Heart right ventricle (tissue), 16 donors: ENCODE results near the gene CARD18. TPM values are rescaled to one million over a fixed set of nuclear protein-coding genes. Genes with fewer than 3 reads are reported as not detected.

Source experiments
- ATAC-seq, 8 donors: fragments of 200-7000 bp; cut with Tn5 transposase; one replicate each; pipeline ENCODE4 v1.9.1; 2020; ENCODE audit warnings: mild to moderate bottlenecking in 8 of 8, moderate library complexity in 8 of 8, moderate number of reproducible peaks in 1 of 8
- DNase-seq, 2 donors: peaks; one replicate each; pipeline ENCODE4 v3.0.0-alpha.2; 2020
- H3K27ac ChIP-seq, 10 donors: fragments of 200-600 bp; sonication (generic) in 2 of 10; one replicate each; pipeline versions ENCODE4 v1.5.0 to v1.8.0; 2020 to 2022; ENCODE audit warnings: mild to moderate bottlenecking in 3 of 10
- H3K27me3 ChIP-seq, 7 donors: fragments of 200-600 bp; one replicate each; pipeline ENCODE4 v1.8.0; 2021 to 2022; ENCODE audit warnings: mild to moderate bottlenecking in 2 of 7
- H3K36me3 ChIP-seq, 9 donors: fragments of 200-600 bp; sonication (generic) in 1 of 9; one replicate each; pipeline versions ENCODE4 v1.5.0 to v1.8.0; 2020 to 2022; ENCODE audit warnings: mild to moderate bottlenecking in 2 of 9
- H3K4me1 ChIP-seq, 9 donors: fragments of 200-600 bp; sonication (generic) in 1 of 9; one replicate each; pipeline versions ENCODE4 v1.5.0 to v1.8.0; 2020 to 2022; ENCODE audit warnings: mild to moderate bottlenecking in 4 of 9
- H3K4me3 ChIP-seq, 10 donors: fragments of 200-600 bp; sonication (generic) in 2 of 10; one replicate each; pipeline versions ENCODE4 v1.5.0 to v1.8.0; 2020 to 2022; ENCODE audit warnings: mild to moderate bottlenecking in 7 of 10, moderate library complexity in 2 of 10
- H3K9me3 ChIP-seq, 11 donors: fragments of 200-600 bp in 10 of 11; sonication (generic) in 2 of 11; one replicate each; pipeline versions ENCODE4 v1.5.0 to v1.8.0; 2013 to 2022; ENCODE audit warnings: mild to moderate bottlenecking in 2 of 11, control low read depth in 1 of 11, moderate library complexity in 1 of 11
- WGBS, 2 donors: extraction: QIAGEN DNeasy Blood & Tissue Kit; methylation state at CpG; one replicate each; pipeline ENCODE4 v1.1.7; 2013; ENCODE audit warnings: inconsistent platforms in 1 of 2; 5-methylcytosine and 5-hydroxymethylcytosine counted together
- intact Hi-C, 10 donors: fragments of 100-400 bp; cut with DNase I; formaldehyde crosslinking; loops; one replicate each; pipeline versions ENCODE4 v1.11.1 to v1.14.2; 2022
- polyA plus RNA-seq, 2 donors: library from polyadenylated mRNA; stranded (reverse); fragments of 200-250 nt; gene quantifications; one replicate each; pipeline ENCODE4 v1.2.3, GENCODE V29; 2013
- total RNA-seq, 10 donors: library from RNA; stranded (reverse); fragmentation: NEBNext Ultra II Directional in 3 of 10; extraction: Animal tissue kit (Norgen Biotek cat#: 25700) in 3 of 10; gene quantifications; one replicate each; pipeline versions ENCODE4 v1.2.1 to v1.2.4, GENCODE V29; 2021 to 2023
- TF ChIP-seq, protein P1 (sequence below), 9 donors: fragments of 200-600 bp; sonication (generic) in 2 of 9; IDR thresholded peaks; one replicate each; pipeline versions ENCODE4 v1.5.0 to v1.8.0; 2021 to 2022; ENCODE audit warnings: antibody characterized with exemption in 9 of 9, mild to moderate bottlenecking in 5 of 9, moderate library complexity in 1 of 9
- donor health status: Arrhythmogenic right ventricular cardiomyopathy.
- donor health status: ischemic (EF 13 %, LVEDD 7.1; RV severe dilation, severe dysfunction).
- donor health status: healthy with polysubstance abuse.
- donor health status: DM: no; HTN: yes; CAD: no.
- donor health status: DM: no; HTN: no; CAD: no.
- donor health status: ischemic (EF 25% LVEDD 6.9; RV normal size, moderate dysfunction).
- donor health status: ischemic (EF 25% LVEDD 5.7; RV mildly dilated, moderate dysfunction).
- donor health status: healthy.
- donor health status: DM: yes; HTN: yes; CAD: no.
- donor health status: Ischemic cardiomyopathy.
- donor health status: ischemic (EF 35%, LVEDD 5.7; RV mildly dilated, moderate dysfunction).
- donor health status: nonischemic (EF 11% LVEDD 7.7; RV severe dilation, severe dysfunction).
- donor health status: DM: yes; HTN: yes; CAD: no.
- donor health status: PGD.
- donor health status: ischemic (EF 29% LVEDD 5.4; RV normal size, mild dysfunction).
- donor health status: nonischemic (EF 23%, LVEDD 6.1; RV moderate dilation, normal function).

CARD18 gene
- total and polyA plus RNA-seq, 12 donors = 0.07 to 2.3 (median 0.67) TPM; not detected in 9

DNA sequence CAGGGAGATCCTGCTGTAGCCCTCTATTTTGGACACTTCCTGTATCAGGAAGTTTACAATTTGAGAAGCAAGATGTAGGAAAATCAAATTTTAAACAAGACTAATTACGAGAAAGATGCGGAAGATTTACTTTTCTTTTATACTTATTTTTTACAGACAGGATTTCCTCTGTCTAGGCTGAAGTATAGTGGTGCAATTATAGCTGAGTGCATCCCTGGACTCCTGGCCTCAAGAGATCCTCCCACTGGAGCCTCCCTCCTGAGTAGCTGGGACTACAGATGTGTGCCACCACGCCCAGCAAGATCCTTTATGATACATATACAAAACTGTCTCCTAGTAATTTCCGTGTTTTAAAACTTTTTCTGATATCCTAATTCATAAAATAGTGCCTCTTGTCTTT is 17.2 kb upstream of the CARD18 start:
- DNase-seq (no peak), ATAC-seq (peak in 1 of 8 donors; percentile 61)
- Histone ChIP-seq H3K4me1 (peaks cover 0 to 15% (median 0%) of the 10 kb centered on the region in 9 donors), H3K9me3 (no peaks in the 10 kb centered on the region), H3K36me3 (no peaks in the 10 kb centered on the region), H3K27ac (peak overlapping the region in 1 of 10 donors; percentile 47), H3K27me3 (no peaks in the 10 kb centered on the region), H3K4me3 (no peak overlapping the region)
- TF ChIP-seq, protein P1, sequence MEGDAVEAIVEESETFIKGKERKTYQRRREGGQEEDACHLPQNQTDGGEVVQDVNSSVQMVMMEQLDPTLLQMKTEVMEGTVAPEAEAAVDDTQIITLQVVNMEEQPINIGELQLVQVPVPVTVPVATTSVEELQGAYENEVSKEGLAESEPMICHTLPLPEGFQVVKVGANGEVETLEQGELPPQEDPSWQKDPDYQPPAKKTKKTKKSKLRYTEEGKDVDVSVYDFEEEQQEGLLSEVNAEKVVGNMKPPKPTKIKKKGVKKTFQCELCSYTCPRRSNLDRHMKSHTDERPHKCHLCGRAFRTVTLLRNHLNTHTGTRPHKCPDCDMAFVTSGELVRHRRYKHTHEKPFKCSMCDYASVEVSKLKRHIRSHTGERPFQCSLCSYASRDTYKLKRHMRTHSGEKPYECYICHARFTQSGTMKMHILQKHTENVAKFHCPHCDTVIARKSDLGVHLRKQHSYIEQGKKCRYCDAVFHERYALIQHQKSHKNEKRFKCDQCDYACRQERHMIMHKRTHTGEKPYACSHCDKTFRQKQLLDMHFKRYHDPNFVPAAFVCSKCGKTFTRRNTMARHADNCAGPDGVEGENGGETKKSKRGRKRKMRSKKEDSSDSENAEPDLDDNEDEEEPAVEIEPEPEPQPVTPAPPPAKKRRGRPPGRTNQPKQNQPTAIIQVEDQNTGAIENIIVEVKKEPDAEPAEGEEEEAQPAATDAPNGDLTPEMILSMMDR (IDR thresholded peaks at IDR 0.05) = no peak
- WGBS, 2 donors = 68 to 78% methylated on average over 4 of the region's 4 CpGs
- intact Hi-C loops = no loop called here

DNA sequence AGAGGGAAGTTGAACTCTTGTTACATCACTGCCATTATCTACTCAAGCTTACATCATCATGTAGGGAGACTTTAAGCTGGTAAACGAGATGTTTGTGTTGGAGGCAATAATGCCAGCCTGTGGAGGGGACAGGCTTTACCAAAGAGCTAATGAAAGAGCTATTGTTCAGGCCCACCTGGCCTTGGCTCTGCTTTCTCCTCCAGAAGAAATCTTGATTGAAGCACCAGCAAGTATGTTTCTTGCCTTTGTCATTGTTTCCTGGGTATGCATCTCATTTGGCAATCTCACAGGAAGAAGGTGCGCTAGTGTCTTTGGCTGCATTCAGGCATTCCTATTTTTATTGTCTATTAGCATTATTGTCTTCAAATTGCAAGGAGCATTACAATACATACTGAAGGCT is 16.7 kb upstream of the CARD18 start:
- WGBS, 2 donors = 54 to 70% methylated on average over 2 of the region's 2 CpGs
- TF ChIP-seq, protein P1 (IDR thresholded peaks at IDR 0.05) = no peak
- peak in 3 of 8 donors; percentile 31 to 42 (median 35) for ATAC-seq
- peaks cover 0 to 15% (median 0%) of the 10 kb centered on the region in 9 donors for H3K4me1 ChIP-seq
- H3K9me3 ChIP-seq = no peaks in the 10 kb centered on the region
- no peaks in the 10 kb centered on the region for H3K27me3 ChIP-seq
- peak overlapping the region in 2 of 10 donors; percentile 17 to 47 for H3K27ac ChIP-seq
- intact Hi-C loops = no loop called here
- no peaks in the 10 kb centered on the region for H3K36me3 ChIP-seq
- no peak for DNase-seq
- H3K4me3 ChIP-seq = no peak overlapping the region

DNA sequence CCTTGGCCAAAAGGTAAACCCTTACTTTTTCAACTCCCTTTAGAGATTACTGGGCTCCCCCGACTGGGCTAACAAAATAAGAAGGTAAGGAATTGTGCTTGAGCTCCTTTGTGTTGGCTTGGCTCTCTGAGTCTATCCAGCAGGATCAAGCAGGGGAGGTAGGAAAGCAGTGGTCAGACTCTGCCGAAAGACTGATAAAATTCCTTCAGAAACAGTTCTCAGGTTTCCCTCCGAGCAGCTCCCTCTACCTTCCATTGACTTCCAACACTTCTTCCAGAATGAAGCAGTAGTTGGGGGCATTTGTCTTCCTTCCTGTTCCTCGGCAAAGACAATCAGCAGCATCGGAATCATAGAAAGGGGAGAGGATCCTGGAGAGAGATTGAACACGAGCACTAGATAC is 16.1 kb upstream of the CARD18 start:
- no peaks in the 10 kb centered on the region for H3K27me3 ChIP-seq
- H3K4me1 ChIP-seq = peaks cover 0 to 15% (median 0%) of the 10 kb centered on the region in 9 donors
- whole genome bisulfite sequencing, 2 donors = 67 to 71% methylated on average over 6 of the region's 6 CpGs
- ATAC-seq (no peak), DNase-seq (no peak)
- no peaks in the 10 kb centered on the region for H3K9me3 ChIP-seq
- no peak overlapping the region for H3K4me3 ChIP-seq
- intact Hi-C loops = no loop called here
- no peaks in the 10 kb centered on the region for H3K36me3 ChIP-seq
- TF ChIP-seq, protein P1 (IDR thresholded peaks at IDR 0.05) = no peak
- H3K27ac ChIP-seq = peak overlapping the region in 2 of 10 donors; percentile 17 to 47

DNA sequence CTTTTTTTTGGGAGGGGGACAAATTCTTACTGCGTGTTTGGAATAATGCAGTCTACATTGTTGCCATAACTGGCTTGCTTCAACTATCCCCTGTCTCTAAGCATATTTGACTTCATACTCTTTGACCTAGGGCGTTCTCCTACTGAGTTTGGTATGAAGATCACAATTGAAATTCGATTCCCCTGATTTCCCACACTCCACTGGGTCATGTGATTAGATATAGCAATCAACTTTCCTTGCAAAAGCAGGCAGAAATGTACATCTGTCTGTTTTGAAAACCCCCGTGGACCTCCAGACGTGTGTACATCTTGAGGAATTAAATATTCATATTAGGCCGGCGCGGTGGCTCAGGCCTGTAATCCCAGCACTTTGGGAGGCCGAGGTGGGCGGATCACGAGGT is 13.8 kb upstream of the CARD18 start:
- TF ChIP-seq, protein P1 (IDR thresholded peaks at IDR 0.05) = no peak
- no peak overlapping the region for H3K27ac ChIP-seq
- H3K4me1 ChIP-seq = peaks cover 0 to 15% (median 0%) of the 10 kb centered on the region in 9 donors
- intact Hi-C loops = no loop called here
- H3K27me3 ChIP-seq = no peaks in the 10 kb centered on the region
- ATAC-seq (no peak), DNase-seq (no peak)
- 90 to 92% methylated on average over 11 of the region's 11 CpGs for WGBS, 2 donors
- H3K36me3 ChIP-seq = no peaks in the 10 kb centered on the region
- H3K4me3 ChIP-seq = no peak overlapping the region
- H3K9me3 ChIP-seq = no peaks in the 10 kb centered on the region
